ENCODE results near the gene IGSF6.
"Not testable (repeated sequence)": the region's sequence is repeated elsewhere in the genome, so short reads cannot be mapped to it uniquely, and the experiment has no call there.

Gene IGSF6

GRCh38 chr16:21653571-21653970 is 1.2 kb upstream of the IGSF6 start:
- DNase-seq (ENCODE audit: low read depth): no peak

GRCh38 chr16:21651515-21651914 is 893 bp downstream of the IGSF6 start:
- no peak for DNase-seq (ENCODE audit: low read depth)

DNA sequence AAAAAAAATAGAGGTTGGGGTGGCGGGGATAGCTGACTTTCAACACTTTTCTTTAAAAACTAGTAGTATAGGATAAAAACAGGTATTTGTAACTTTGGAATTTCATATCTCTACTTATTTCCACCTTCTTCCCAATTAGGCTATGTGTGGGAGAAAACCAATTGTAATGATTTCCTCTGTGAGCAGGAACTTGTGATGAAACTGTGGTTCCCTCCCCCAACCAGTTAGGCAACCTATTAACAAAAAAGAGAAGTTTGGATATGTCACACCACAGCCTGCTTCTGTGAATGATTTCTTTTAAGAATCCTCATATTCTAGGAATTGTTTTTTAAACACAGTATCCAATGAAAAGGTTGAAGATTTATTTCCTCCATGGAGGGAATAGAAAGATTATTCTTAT is 1.9 kb downstream of the IGSF6 start:
- no peak for DNase-seq (ENCODE audit: low read depth)

DNA sequence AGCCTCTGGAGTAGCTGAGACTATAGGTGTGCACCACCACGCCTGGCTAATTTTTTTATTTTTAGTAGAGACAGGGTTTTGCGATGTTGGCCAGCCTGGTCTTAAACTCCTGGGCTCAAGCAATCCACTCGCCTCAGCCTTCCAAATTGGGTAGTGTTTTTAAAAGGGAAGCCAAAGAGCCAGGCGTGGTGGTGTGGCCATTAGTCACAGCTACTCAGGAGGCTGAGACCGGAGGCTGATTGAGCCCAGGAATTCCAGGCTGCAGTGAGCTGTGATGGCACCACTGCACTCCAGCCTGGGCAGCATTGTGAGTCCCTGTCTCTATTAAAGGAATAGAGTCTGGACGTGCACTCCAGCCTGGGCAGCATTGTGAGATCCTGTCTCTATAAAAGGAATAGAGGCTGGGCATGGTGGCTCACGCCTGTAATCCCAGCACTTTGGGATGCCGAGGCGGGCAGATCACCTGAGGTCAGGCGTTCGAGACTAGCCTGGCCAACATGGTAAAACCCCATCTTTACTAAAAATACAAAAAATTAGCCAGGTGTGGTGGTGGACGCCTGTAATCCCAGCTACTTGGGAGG is 2.5 kb downstream of the IGSF6 start:
- not testable (repeated sequence) for DNase-seq (ENCODE audit: low read depth)

DNA sequence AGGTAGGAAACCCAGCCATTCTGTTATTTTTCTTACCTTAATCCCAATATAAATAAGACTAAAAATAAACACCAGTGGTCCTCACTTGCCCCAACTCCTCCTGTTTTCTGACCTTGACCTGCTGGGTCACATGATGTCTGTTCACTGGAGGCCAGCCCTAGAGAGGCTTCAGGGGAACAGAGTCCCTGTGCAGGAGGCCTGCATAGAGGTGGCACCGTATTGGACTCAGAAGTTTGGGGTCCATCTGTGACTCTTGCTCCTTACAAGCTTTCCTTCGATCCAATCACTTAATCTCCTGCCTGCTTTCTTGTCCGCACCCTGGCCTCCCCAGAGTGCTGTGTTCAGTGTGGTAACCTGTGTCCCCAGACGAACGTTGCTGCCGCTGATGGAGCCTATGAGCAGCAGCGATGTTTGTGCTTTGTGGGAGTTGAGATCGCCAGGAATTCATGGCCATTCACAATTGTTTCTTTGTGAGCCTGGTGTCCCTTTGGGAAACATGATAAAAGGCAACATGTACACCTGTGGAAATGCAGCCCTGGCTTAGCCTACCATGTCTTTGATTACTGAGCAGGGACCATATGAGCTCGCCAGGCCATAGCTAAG is 4.7 kb downstream of the IGSF6 start:
- no peak for DNase-seq (ENCODE audit: low read depth)

- no peak for DNase-seq (ENCODE audit: low read depth)
These were observed 5.5 kb downstream of the IGSF6 start for GRCh38 chr16:21646721-21647561.

DNA sequence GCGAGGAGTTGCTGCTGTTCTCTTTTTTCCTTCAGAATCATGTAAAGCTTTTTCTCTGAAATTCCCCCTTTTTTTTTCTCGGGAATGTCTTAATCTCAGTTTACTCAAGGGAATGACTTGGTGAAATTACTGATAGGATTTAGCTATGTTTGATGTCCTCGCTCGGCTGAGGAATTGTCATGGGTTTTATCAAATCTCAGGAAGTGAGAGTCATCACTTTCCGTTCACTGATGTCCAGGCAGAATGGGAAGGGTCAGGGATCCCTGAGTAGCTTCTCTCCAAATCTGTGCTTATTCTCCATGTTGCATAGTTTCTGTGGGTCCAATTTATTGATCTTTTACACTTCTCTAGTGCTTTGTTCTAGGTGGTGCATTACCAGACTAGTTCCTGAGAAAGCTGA is 6.3 kb downstream of the IGSF6 start:
- DNase-seq (ENCODE audit: low read depth): no peak

- DNase-seq (ENCODE audit: low read depth): no peak
These were observed 7.1 kb downstream of the IGSF6 start for GRCh38 chr16:21645261-21645721.

DNA sequence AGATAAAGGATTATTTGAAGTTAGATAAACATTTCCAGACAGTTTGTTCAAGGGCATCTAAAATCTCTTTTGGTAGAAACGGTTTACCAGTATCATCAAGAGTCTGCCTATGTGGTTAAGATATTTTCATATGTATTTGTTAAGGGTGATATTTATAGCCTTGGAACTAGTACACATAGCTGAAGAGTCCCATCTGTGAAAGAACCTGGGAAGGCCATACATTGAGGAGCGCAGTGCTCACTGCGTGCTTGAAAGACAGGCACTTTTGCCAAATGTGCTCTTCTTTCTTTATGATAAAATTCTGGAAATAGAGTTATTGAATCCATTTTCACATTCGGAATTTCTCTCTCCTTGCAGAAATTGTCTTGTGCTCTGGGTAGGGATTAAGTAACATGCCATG is 7.7 kb downstream of the IGSF6 start:
- DNase-seq (ENCODE audit: low read depth): no peak

DNA sequence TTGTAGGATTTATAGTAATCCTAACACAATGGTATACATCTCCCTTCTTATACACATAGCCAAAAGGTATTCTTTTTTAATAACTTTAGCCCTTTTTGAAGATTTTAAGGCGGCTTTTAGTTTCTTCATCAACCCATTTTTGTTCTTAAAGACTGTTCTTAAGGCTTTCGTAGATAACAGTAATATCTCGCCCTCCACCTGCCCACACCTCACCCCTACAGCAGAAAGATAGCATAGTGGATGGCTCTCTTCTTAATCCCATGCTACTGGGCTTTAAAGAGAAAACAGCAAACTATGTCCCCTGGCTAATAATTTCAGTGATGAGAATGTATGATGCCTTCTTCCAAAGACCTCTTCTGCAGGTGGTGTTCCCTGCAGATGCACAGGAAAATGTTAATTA is 8.6 kb downstream of the IGSF6 start:
- no peak for DNase-seq (ENCODE audit: low read depth)

DNA sequence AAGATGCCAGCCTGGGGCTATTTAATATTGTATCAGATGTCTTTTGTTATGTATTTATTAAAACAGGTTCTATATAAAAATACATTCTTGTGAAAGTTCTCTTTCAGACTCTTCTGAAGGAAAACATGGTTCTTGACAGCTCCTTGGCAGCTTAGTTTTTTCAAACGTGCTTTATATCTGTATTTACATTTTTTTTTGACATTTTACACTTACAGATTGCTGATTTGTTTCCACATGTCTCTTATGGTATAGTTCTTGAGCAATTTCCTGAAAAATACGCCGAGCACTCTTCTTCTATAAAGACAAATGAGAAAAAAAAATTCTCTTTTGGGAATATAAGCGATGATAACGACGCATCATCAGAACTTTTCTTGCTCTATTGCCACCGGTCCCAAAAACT is 9.5 kb downstream of the IGSF6 start:
- DNase-seq (ENCODE audit: low read depth): no peak

GRCh38 chr16:21641916-21642315 is 10.5 kb downstream of the IGSF6 start:
- DNase-seq (ENCODE audit: low read depth): no peak

GRCh38 chr16:21639493-21639892 is 12.9 kb downstream of the IGSF6 start:
- DNase-seq (ENCODE audit: low read depth): no peak

DNA sequence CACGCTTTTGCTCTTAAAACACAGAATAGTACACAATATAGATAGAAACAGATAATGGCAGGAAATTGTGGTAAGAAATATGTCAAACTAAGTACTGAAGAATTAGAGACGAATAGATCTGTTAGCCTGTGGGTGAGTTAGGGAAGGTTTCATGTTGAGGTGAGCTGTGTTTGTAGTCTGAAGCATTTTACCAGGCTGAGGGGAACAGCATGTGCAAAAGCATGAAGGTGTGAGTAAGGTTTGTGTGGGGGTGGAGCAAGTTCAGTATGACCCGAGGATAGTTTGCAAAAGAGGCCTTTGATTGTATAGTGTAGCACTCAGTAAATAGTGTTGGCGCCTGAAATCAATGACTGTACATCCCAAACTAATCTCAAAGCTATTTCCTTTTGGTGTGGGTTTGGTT is 13.8 kb downstream of the IGSF6 start:
- no peak for DNase-seq (ENCODE audit: low read depth)

- no peak for DNase-seq (ENCODE audit: low read depth)
These were observed 15.1 kb downstream of the IGSF6 start for GRCh38 chr16:21637032-21637968.

- DNase-seq (ENCODE audit: low read depth): not testable (repeated sequence)
These were observed 16.7 kb downstream of the IGSF6 start for GRCh38 chr16:21635694-21636093.

- DNase-seq (ENCODE audit: low read depth): no peak
These were observed 18.2 kb downstream of the IGSF6 start for GRCh38 chr16:21634216-21634615.

- DNase-seq (ENCODE audit: low read depth): not testable (repeated sequence)
These were observed 20.3 kb downstream of the IGSF6 start for GRCh38 chr16:21631951-21632575.

- not testable (repeated sequence) for DNase-seq (ENCODE audit: low read depth)
These were observed 21.0 kb downstream of the IGSF6 start for GRCh38 chr16:21631376-21631775.

GRCh38 chr16:21630866-21631265 is 21.5 kb downstream of the IGSF6 start:
- not testable (repeated sequence) for DNase-seq (ENCODE audit: low read depth)
